Lung (tissue), 12 donors: ENCODE measurements around the gene PDK2. TPM values are rescaled to one million over a fixed set of nuclear protein-coding genes. Genes with fewer than 3 reads are reported as not detected.

Experiments used
- ATAC-seq: fragments of 200-7000 bp; cut with Tn5 transposase; one replicate; pipeline ENCODE4 v1.9.1; 2020; ENCODE audit warnings: moderate number of reproducible peaks; ENCODE audit not compliant: insufficient read depth, low FRiP score
- DNase-seq, 3 donors: peaks; one replicate each; pipeline ENCODE4 v3.0.0-alpha.2; 2013 to 2017
- H3K27ac ChIP-seq, 2 donors: one replicate each; pipeline ENCODE4 v1.5.1; 2013; ENCODE audit warnings: mild to moderate bottlenecking in 2 of 2, moderate library complexity in 2 of 2, control low read depth in 1 of 2, inconsistent platforms in 1 of 2, low read depth in 1 of 2, low read length in 1 of 2
- H3K27me3 ChIP-seq, 3 donors: one replicate each; pipeline ENCODE4 v1.5.1; 2013; ENCODE audit warnings: low read length in 2 of 3; ENCODE audit not compliant: control insufficient read depth in 3 of 3, insufficient read depth in 3 of 3
- H3K36me3 ChIP-seq, 4 donors: one replicate each; pipeline ENCODE4 v1.5.1; 2013; ENCODE audit warnings: low read length in 4 of 4, mild to moderate bottlenecking in 1 of 4, moderate library complexity in 1 of 4; ENCODE audit not compliant: control insufficient read depth in 4 of 4, insufficient read depth in 4 of 4
- H3K4me1 ChIP-seq, 5 donors: one replicate each; pipeline ENCODE4 v1.5.1; 2013; ENCODE audit warnings: low read length in 5 of 5, mild to moderate bottlenecking in 2 of 5, moderate library complexity in 1 of 5; ENCODE audit not compliant: control insufficient read depth in 5 of 5, insufficient read depth in 5 of 5
- H3K4me3 ChIP-seq: one replicate; pipeline ENCODE4 v1.5.1; 2013; ENCODE audit warnings: mild to moderate bottlenecking, control low read depth, moderate library complexity
- H3K9ac ChIP-seq, 2 donors: one replicate each; pipeline ENCODE4 v1.5.1; 2013; ENCODE audit warnings: low read length in 2 of 2, control low read depth in 1 of 2; ENCODE audit not compliant: insufficient read depth in 1 of 2
- H3K9me3 ChIP-seq, 4 donors: one replicate each; pipeline ENCODE4 v1.5.1; 2013; ENCODE audit warnings: low read length in 3 of 4, mild to moderate bottlenecking in 1 of 4, moderate library complexity in 1 of 4; ENCODE audit not compliant: control insufficient read depth in 4 of 4, insufficient read depth in 3 of 4
- WGBS, 2 donors: extraction: QIAGEN DNeasy Blood & Tissue Kit; methylation state at CpG; one replicate each; pipeline ENCODE4 v1.1.7; 2013; 5-methylcytosine and 5-hydroxymethylcytosine counted together
- polyA plus RNA-seq, 2 donors: library from polyadenylated mRNA; stranded (reverse); fragments of 200-250 nt; gene quantifications; one replicate each; pipeline ENCODE4 v1.2.1, GENCODE V29; 2013
- total RNA-seq, 2 donors: library from RNA; depleted of rRNA in 1 of 2; stranded (reverse); fragments of >200 nt in 1 of 2; gene quantifications; one replicate each; pipeline ENCODE4 v1.2.1, GENCODE V29; 2014 to 2021
- TF ChIP-seq, protein P1 (sequence below): IDR thresholded peaks from 2 replicates; pipeline ENCODE4 v1.5.1; 2012; ENCODE audit warnings: mild to moderate bottlenecking; ENCODE audit errors: control extremely low read depth, extremely low read depth
- donor health status: control.
- donor health status: control.
- donor health status: Bipolar disorder and iron deficiency.
- donor health status: healthy.
- donor health status: DM: yes; HTN: yes; CAD: no.

PDK2 gene
- total and polyA plus RNA-seq, 4 donors: 10.0 to 27.8 (median 19.4) TPM

DNA sequence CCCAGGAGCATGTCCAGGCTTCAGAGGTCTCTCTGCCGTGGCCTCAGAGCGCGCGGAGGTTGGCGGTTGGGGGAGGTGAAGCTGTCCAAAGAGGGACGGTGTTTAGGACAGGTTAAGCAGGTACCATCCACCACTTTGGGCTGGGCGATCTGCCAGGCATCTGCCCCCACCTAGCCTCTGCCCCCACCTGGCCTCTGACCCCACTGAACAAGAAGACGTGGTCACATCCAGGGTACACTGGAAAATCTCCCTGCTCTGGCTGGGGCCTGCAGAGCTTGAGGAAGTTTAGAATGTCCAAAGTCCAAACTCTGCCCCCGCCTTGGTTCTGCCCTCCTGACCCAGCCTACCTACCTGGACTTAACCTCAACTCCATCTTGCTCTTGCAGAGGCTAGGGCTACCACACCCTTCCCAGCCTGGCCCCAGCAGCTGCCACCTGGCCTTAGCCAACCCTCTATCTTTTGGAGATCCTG, 37.6 kb upstream of the PDK2 start:
- peak overlapping the region; percentile 77 for H3K4me3 ChIP-seq
- H3K27me3 ChIP-seq: peaks cover 0 to 6% (median 5%) of the 10 kb centered on the region in 3 donors
- no peak overlapping the region for H3K9ac ChIP-seq
- peaks cover 14 to 82% (median 47%) of the 10 kb centered on the region in 5 donors for H3K4me1 ChIP-seq
- DNase-seq: no peak
- ATAC-seq: no peak
- TF ChIP-seq, protein P1, sequence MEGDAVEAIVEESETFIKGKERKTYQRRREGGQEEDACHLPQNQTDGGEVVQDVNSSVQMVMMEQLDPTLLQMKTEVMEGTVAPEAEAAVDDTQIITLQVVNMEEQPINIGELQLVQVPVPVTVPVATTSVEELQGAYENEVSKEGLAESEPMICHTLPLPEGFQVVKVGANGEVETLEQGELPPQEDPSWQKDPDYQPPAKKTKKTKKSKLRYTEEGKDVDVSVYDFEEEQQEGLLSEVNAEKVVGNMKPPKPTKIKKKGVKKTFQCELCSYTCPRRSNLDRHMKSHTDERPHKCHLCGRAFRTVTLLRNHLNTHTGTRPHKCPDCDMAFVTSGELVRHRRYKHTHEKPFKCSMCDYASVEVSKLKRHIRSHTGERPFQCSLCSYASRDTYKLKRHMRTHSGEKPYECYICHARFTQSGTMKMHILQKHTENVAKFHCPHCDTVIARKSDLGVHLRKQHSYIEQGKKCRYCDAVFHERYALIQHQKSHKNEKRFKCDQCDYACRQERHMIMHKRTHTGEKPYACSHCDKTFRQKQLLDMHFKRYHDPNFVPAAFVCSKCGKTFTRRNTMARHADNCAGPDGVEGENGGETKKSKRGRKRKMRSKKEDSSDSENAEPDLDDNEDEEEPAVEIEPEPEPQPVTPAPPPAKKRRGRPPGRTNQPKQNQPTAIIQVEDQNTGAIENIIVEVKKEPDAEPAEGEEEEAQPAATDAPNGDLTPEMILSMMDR: no peak
- WGBS, 2 donors: 47 to 74% methylated on average over 9 of the region's 9 CpGs
- no peaks in the 10 kb centered on the region for H3K36me3 ChIP-seq
- H3K27ac ChIP-seq: peak overlapping the region; percentile 11 to 96
- no peaks in the 10 kb centered on the region for H3K9me3 ChIP-seq

DNA sequence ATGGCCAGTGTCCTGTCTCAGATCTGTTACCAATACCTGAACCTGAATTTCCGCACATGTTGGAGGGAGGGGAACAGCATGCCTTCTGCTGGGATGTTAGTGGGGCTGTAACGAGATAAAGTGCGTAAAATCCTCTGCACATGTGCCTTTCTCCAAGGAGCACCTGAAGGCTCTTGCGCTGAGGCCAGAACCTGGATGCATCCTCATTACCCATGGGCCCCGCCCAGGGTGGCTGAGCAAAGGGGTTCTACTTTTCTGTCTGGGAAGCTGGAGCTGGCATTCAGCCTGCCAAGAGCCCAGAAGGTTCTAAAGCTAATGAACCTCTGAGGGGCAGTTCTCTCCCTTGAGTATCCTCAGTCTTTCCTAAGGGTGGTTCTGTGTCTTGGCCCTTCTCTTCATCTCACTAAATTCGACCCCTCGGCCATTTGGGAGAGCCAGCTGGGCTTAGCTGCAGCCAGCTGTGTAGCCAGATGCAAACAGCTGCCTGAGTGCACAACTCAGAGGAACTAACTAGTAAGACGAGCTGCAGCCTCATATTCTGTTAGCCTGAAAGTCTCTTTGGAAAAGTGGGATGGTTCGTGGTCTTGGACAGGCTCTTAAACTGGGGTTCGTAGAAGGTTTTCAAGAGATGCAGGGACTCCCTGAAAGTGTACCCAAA, 36.7 kb upstream of the PDK2 start:
- no peak for ATAC-seq
- no peak overlapping the region for H3K4me3 ChIP-seq
- peaks cover 0 to 6% (median 5%) of the 10 kb centered on the region in 3 donors for H3K27me3 ChIP-seq
- no peaks in the 10 kb centered on the region for H3K36me3 ChIP-seq
- H3K9me3 ChIP-seq: no peaks in the 10 kb centered on the region
- DNase-seq: peak; percentile 89 to 94 (median 89)
- 71 to 89% methylated on average over 10 of the region's 10 CpGs for WGBS, 2 donors
- H3K9ac ChIP-seq: no peak overlapping the region
- TF ChIP-seq, protein P1: no peak
- H3K27ac ChIP-seq: peak overlapping the region; percentile 76 to 80
- peaks cover 16 to 78% (median 46%) of the 10 kb centered on the region in 5 donors for H3K4me1 ChIP-seq

DNA sequence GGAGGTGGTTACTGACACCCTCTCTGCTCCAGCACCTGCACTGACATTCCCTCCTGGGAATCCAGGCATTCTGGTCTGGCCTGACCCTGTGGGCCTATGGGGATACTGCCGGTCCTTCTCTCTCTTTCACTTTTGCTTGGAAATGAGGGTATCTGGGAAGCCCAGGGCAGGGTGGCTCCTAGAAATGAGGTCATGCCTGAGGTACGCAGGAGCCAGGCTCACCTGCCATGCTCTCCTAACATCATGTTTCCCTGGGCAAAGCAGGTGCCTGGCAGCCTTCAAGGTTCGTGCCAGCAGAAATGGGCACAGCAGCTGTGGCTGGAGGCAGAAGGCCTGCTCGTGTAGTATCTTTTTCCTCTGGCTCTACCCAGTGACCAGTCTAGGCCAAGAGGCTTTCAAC, 35.9 kb upstream of the PDK2 start:
- Histone ChIP-seq H3K27ac (peak overlapping the region; percentile 76 to 80), H3K4me3 (no peak overlapping the region), H3K36me3 (no peaks in the 10 kb centered on the region), H3K4me1 (peaks cover 19 to 74% (median 51%) of the 10 kb centered on the region in 5 donors), H3K9me3 (no peaks in the 10 kb centered on the region), H3K27me3 (peaks cover 0 to 5% (median 4%) of the 10 kb centered on the region in 3 donors), H3K9ac (no peak overlapping the region)
- no peak for DNase-seq
- TF ChIP-seq, protein P1: no peak
- 42 to 62% methylated on average over 4 of the region's 4 CpGs for WGBS, 2 donors
- ATAC-seq: no peak
